HEK293 (cell line): ENCODE data around the gene ACAA2.
"Not testable (repeated sequence)": the region's sequence is repeated elsewhere in the genome, so short reads cannot be mapped to it uniquely, and the experiment has no call there.

Source experiments
- CTCF ChIA-PET: fragments of 350-600 bp; formaldehyde crosslinking; extraction: SDS; loops from one replicate; lab custom pipeline; 2021; ENCODE audit warnings: antibody characterized with exemption; lab: Yijun Ruan, JAX
- POLR2A ChIA-PET: fragments of 300-600 bp; formaldehyde crosslinking; extraction: SDS; loops from one replicate; lab custom pipeline; 2020; ENCODE audit warnings: antibody characterized with exemption, inconsistent platforms; lab: Yijun Ruan, JAX
- H3K27ac ChIP-seq: fragments of 200-500 bp; sonication (Bioruptor generic); 2 replicates; pipeline ENCODE4 v1.5.1; 2014; ENCODE audit warnings: low read depth, low read length, control low read depth, inconsistent platforms; ENCODE audit errors: extremely low read depth
- H3K36me3 ChIP-seq, 2 experiments: fragments of 200-500 bp in 1 of 2; sonication (Bioruptor generic) in 1 of 2; 1 replicate in 1 of 2; 2 replicates in 1 of 2; pipeline ENCODE4 v1.5.1; 2014 to 2017; ENCODE audit warnings: inconsistent platforms in 2 of 2, low read length in 2 of 2; ENCODE audit not compliant: control insufficient read depth in 2 of 2, insufficient read depth in 1 of 2
- H3K4me1 ChIP-seq: fragments of 200-500 bp; sonication (Bioruptor generic); 2 replicates; pipeline ENCODE4 v1.5.1; 2014; ENCODE audit warnings: mild to moderate bottlenecking, low read length, inconsistent platforms; ENCODE audit not compliant: control insufficient read depth, insufficient read depth
- H3K4me3 ChIP-seq: 2 replicates; pipeline ENCODE4 v1.5.1; 2011; ENCODE audit warnings: low read depth, mild to moderate bottlenecking, control low read depth, low read length, moderate library complexity
- H3K9me3 ChIP-seq: fragments of 200-500 bp; sonication (Bioruptor generic); 2 replicates; pipeline ENCODE4 v1.5.1; 2014; ENCODE audit warnings: low read depth, low read length, inconsistent platforms; ENCODE audit not compliant: control insufficient read depth, insufficient read depth
- HOXD13 ChIP-seq: sonication (generic); formaldehyde crosslinking; IDR thresholded peaks from 2 replicates; pipeline ENCODE4 v1.8.0; 2022; ENCODE audit warnings: missing genetic modification reagents, borderline replicate concordance
- WT1 ChIP-seq: fragments of 450-650 bp; formaldehyde crosslinking; IDR thresholded peaks from 2 replicates; pipeline ENCODE4 v1.5.1; 2016; ENCODE audit warnings: missing biosample characterization, missing genetic modification characterization
- YY2 ChIP-seq: fragments of 450-650 bp; formaldehyde crosslinking; IDR thresholded peaks from 2 replicates; pipeline ENCODE4 v1.5.1; 2016; ENCODE audit warnings: missing biosample characterization, missing genetic modification characterization
- ZNF157 ChIP-seq: fragments of 450-650 bp; formaldehyde crosslinking; IDR thresholded peaks from 2 replicates; pipeline ENCODE4 v1.5.1; 2016; ENCODE audit warnings: missing biosample characterization, missing genetic modification characterization
- ZNF175 ChIP-seq: fragments of 450-650 bp; formaldehyde crosslinking; IDR thresholded peaks from 2 replicates; pipeline ENCODE4 v1.5.1; 2016; ENCODE audit warnings: missing biosample characterization, missing genetic modification characterization
- ZNF184 ChIP-seq: fragments of 450-650 bp; IDR thresholded peaks from 2 replicates; pipeline ENCODE4 v1.5.1; 2018; ENCODE audit warnings: missing biosample characterization, mild to moderate bottlenecking, missing genetic modification characterization
- ZNF223 ChIP-seq: fragments of 450-650 bp; formaldehyde crosslinking; IDR thresholded peaks from 2 replicates; pipeline ENCODE4 v1.5.1; 2016; ENCODE audit warnings: missing biosample characterization, missing genetic modification characterization
- ZNF266 ChIP-seq: fragments of 450-650 bp; formaldehyde crosslinking; IDR thresholded peaks from 2 replicates; pipeline ENCODE4 v1.5.1; 2016; ENCODE audit warnings: missing biosample characterization, missing genetic modification characterization, low read depth
- ZNF501 ChIP-seq: fragments of 450-650 bp; formaldehyde crosslinking; IDR thresholded peaks from 2 replicates; pipeline ENCODE4 v1.5.1; 2016; ENCODE audit warnings: missing biosample characterization, missing genetic modification characterization
- ZNF514 ChIP-seq: fragments of 450-650 bp; formaldehyde crosslinking; IDR thresholded peaks from 2 replicates; pipeline ENCODE4 v1.5.1; 2016; ENCODE audit warnings: missing biosample characterization, missing genetic modification characterization
- ZNF530 ChIP-seq: fragments of 450-650 bp; formaldehyde crosslinking; IDR thresholded peaks from 2 replicates; pipeline ENCODE4 v1.5.1; 2016; ENCODE audit warnings: low read depth, missing biosample characterization, missing genetic modification characterization
- ZNF670 ChIP-seq: fragments of 450-650 bp; formaldehyde crosslinking; IDR thresholded peaks from 2 replicates; pipeline ENCODE4 v1.5.1; 2016; ENCODE audit warnings: missing biosample characterization, missing genetic modification characterization, low read depth
- ZNF701 ChIP-seq: fragments of 450-650 bp; formaldehyde crosslinking; IDR thresholded peaks from 2 replicates; pipeline ENCODE4 v1.5.1; 2016; ENCODE audit warnings: missing biosample characterization, missing genetic modification characterization
- TF ChIP-seq, protein P1 (sequence below): fragments of 450-650 bp; formaldehyde crosslinking; IDR thresholded peaks from 2 replicates; pipeline ENCODE4 v1.5.1; 2016; ENCODE audit warnings: missing biosample characterization, missing genetic modification characterization
- TF ChIP-seq, protein P2 (sequence below): fragments of 450-650 bp; formaldehyde crosslinking; IDR thresholded peaks from 2 replicates; pipeline ENCODE4 v1.5.1; 2016; ENCODE audit warnings: missing biosample characterization, missing genetic modification characterization
- TF ChIP-seq, protein P3 (sequence below): fragments of 450-650 bp; formaldehyde crosslinking; IDR thresholded peaks from 2 replicates; pipeline ENCODE4 v1.5.1; 2017; ENCODE audit warnings: missing biosample characterization, missing genetic modification characterization
- TF ChIP-seq, protein P4 (sequence below): fragments of 450-650 bp; formaldehyde crosslinking; IDR thresholded peaks from 2 replicates; pipeline ENCODE4 v1.5.1; 2016; ENCODE audit warnings: missing biosample characterization, missing genetic modification characterization

ACAA2 gene

DNA sequence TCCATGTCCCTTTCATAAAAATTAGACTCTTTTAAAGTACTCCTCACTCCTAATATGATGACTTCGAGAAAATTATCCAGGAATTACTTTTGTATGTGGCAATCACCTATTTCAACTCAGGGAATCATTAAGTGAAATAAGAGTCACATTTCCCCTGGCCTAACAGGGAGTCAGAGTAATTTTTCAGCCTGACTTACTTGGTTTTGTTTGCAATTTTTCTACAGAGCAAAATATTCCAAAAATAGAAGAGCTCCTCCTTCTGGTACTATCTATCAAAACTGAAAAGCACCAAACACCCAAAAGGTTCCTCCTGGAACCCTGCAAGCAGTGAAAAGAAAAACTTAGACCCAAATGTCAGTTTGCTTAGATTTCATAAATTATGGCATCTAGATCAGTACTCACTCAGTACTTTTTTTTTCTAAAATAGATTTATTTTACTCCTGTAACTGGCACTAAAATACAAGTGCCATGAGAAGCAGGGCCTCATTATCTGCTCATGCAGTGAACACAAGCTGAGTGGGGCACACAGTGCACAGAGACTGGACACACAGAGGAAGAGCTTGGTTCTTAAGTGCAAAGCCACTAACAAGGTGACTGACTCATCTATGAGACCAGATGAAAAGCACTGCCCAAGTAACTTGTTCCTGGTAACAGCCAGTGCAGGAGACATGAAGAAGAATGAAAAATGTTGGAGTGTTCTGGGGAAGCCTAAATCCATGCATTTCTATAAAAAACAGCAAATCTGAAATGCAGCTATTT, 28.7 kb downstream of the ACAA2 start:
- POLR2A ChIA-PET, result interaction anchor here (0.6 to 0.7 kb wide), 2 partner anchors 298 to 321 kb away, joined by 3 to 7 read pairs; partner anchors contain the start of gene C18orf32
- no peak overlapping the region for H3K27ac ChIP-seq
- H3K36me3 ChIP-seq, result peaks cover 25 to 65% of the 10 kb centered on the region in 2 experiments
- CTCF ChIA-PET, result interaction anchor here (1.0 to 2.9 kb wide), 8 partner anchors 12 to 274 kb away, joined by 3 to 14 read pairs (median 4); no protein-coding TSS in a partner anchor
- H3K9me3 ChIP-seq, result no peaks in the 10 kb centered on the region
- no peaks in the 10 kb centered on the region for H3K4me1 ChIP-seq
- no peak overlapping the region for H3K4me3 ChIP-seq
- TF ChIP-seq ZNF157 (tag by site-specific recombination) (no peak), ZNF223 (tag by site-specific recombination) (no peak), HOXD13 (CRISPR knock-in tag) (no peak), ZNF670 (no peak), ZNF175 (tag by site-specific recombination) (no peak), ZNF501 (tag by site-specific recombination) (no peak), ZNF266 (tag by site-specific recombination) (no peak)

DNA sequence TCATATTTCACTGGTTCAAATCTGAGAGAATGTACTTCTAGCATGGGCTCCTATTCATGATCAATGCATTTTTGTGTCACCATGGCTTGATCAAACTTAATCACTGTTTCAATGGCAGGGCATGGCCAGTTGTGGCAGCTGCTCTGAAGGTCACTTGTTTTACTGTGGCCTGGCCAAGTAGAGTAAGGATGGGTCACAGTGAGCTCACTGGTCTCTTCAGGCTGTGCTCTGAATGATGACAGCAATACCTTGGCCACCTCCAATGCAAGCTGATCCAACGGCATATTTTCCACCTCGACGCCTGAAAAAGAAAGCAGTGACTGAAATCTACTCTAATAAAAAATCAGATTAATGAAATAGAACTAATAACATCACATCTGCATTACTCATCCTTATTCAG, 29.7 kb downstream of the ACAA2 start:
- not testable (repeated sequence) for H3K9me3 ChIP-seq, H3K27ac ChIP-seq, H3K4me3 ChIP-seq, H3K4me1 ChIP-seq
- POLR2A ChIA-PET, result interaction anchor here (0.6 kb wide), 1 partner anchor 320 kb away, joined by 7 read pairs; no protein-coding TSS in a partner anchor
- peaks cover 18 to 55% of the 10 kb centered on the region in 2 experiments for H3K36me3 ChIP-seq
- CTCF ChIA-PET, result interaction anchor here (0.6 to 2.9 kb wide), 8 partner anchors 15 to 827 kb away, joined by 3 to 14 read pairs (median 4); no protein-coding TSS in a partner anchor

DNA sequence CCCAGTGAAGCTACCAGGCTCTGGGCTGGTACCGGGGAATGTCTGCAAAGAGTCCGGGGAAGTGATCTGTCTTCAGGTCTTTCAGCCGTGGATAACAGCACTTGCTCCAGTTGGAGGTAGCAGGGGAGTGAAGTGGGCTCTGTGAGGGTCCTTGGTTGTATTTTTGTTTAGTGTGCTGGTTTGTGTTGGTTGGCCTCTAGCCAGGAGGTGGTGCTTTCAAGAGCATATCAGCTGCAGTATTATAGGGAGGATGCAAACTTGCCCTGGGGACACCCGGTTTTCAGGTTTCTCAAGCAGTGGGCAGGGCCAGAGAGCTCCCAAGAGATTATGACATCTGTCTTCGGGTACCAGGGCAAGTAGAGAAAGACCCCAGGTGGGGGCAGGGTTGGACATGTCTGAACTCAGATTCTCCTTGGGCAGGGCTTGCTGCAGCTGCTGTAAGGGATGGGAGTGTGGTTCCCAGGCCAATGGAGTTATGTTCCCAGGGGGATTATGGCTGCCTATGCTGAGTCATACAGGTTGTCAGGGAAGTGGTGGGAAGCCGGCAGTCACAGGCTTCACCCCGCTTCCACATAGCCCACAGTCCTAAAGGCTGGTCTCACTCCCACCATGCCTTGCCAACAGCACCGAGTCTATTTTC, 34.4 kb downstream of the ACAA2 start:
- Histone ChIP-seq H3K27ac (peak overlapping the region; percentile 24; the same call in 1 of the 2 replicates), H3K36me3 (peaks cover 12 to 20% of the 10 kb centered on the region in 2 experiments), H3K4me1 (peaks cover 6% of the 10 kb centered on the region), H3K9me3 (no peaks in the 10 kb centered on the region), H3K4me3 (no peak overlapping the region)
- ChIA-PET CTCF (interaction anchor here (0.7 to 2.8 kb wide), 2 partner anchors 12 to 79 kb away, joined by 3 to 9 read pairs; no protein-coding TSS in a partner anchor), POLR2A (no interaction called here)
- TF ChIP-seq, protein P1, sequence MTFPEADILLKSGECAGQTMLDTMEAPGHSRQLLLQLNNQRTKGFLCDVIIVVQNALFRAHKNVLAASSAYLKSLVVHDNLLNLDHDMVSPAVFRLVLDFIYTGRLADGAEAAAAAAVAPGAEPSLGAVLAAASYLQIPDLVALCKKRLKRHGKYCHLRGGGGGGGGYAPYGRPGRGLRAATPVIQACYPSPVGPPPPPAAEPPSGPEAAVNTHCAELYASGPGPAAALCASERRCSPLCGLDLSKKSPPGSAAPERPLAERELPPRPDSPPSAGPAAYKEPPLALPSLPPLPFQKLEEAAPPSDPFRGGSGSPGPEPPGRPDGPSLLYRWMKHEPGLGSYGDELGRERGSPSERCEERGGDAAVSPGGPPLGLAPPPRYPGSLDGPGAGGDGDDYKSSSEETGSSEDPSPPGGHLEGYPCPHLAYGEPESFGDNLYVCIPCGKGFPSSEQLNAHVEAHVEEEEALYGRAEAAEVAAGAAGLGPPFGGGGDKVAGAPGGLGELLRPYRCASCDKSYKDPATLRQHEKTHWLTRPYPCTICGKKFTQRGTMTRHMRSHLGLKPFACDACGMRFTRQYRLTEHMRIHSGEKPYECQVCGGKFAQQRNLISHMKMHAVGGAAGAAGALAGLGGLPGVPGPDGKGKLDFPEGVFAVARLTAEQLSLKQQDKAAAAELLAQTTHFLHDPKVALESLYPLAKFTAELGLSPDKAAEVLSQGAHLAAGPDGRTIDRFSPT (tag by site-specific recombination), result no peak
- TF ChIP-seq YY2 (tag by site-specific recombination) (peak; percentile 54), WT1 (peak; percentile 51; the same call in 1 of the 2 replicates), ZNF530 (tag by site-specific recombination) (no peak), ZNF701 (tag by site-specific recombination) (no peak)

DNA sequence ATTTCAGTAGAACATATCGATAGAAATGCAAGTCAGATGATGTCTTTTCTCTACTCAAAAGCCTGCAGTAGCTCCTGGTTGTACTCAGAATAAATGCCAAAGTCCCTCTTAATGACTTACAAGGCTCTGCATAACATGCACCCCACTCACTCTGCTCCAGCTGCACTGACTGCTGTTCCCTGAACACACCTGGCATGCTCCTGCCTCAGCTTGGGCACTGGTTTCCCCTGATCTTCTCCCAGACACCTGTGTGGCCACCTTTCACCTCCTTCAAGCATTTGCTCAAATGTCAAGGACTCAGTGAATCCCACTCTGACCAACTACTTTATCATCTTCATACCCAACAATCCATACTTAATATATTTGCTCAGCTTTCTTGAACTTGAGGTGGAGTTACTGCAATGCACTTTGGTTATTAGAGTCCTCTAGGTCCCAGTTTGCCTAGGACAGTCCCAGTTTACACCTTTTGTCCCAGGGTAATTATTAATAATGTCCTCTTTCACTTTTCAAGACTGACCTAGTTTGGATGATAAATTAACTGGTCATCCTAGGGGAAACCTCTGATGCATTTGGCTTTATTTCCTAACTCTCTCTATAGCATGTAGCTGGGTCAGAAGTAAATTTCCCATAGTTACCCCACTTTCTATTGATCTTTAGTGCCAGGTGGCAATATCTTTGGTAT, 44.1 kb downstream of the ACAA2 start:
- Histone ChIP-seq H3K36me3 (no peaks in the 10 kb centered on the region), H3K27ac (no peak overlapping the region), H3K4me3 (no peak overlapping the region), H3K4me1 (no peaks in the 10 kb centered on the region), H3K9me3 (no peaks in the 10 kb centered on the region)
- ChIA-PET POLR2A (interaction anchor here (0.7 kb wide), 1 partner anchor 10 kb away, joined by 3 read pairs; no protein-coding TSS in a partner anchor), CTCF (interaction anchor here (0.9 to 5.7 kb wide), 12 partner anchors 8 to 287 kb away, joined by 3 to 41 read pairs (median 4); partner anchors contain the start of gene LIPG)
- no peak for TF ChIP-seq ZNF266 (tag by site-specific recombination)
- TF ChIP-seq, protein P2, sequence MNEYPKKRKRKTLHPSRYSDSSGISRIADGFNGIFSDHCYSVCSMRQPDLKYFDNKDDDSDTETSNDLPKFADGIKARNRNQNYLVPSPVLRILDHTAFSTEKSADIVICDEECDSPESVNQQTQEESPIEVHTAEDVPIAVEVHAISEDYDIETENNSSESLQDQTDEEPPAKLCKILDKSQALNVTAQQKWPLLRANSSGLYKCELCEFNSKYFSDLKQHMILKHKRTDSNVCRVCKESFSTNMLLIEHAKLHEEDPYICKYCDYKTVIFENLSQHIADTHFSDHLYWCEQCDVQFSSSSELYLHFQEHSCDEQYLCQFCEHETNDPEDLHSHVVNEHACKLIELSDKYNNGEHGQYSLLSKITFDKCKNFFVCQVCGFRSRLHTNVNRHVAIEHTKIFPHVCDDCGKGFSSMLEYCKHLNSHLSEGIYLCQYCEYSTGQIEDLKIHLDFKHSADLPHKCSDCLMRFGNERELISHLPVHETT (tag by site-specific recombination), result no peak
- TF ChIP-seq, protein P3, sequence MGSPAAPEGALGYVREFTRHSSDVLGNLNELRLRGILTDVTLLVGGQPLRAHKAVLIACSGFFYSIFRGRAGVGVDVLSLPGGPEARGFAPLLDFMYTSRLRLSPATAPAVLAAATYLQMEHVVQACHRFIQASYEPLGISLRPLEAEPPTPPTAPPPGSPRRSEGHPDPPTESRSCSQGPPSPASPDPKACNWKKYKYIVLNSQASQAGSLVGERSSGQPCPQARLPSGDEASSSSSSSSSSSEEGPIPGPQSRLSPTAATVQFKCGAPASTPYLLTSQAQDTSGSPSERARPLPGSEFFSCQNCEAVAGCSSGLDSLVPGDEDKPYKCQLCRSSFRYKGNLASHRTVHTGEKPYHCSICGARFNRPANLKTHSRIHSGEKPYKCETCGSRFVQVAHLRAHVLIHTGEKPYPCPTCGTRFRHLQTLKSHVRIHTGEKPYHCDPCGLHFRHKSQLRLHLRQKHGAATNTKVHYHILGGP (tag by site-specific recombination), result no peak
- no peak for TF ChIP-seq ZNF184 (tag by site-specific recombination)
- TF ChIP-seq ZNF514 (tag by site-specific recombination), result no peak
- TF ChIP-seq, protein P4, sequence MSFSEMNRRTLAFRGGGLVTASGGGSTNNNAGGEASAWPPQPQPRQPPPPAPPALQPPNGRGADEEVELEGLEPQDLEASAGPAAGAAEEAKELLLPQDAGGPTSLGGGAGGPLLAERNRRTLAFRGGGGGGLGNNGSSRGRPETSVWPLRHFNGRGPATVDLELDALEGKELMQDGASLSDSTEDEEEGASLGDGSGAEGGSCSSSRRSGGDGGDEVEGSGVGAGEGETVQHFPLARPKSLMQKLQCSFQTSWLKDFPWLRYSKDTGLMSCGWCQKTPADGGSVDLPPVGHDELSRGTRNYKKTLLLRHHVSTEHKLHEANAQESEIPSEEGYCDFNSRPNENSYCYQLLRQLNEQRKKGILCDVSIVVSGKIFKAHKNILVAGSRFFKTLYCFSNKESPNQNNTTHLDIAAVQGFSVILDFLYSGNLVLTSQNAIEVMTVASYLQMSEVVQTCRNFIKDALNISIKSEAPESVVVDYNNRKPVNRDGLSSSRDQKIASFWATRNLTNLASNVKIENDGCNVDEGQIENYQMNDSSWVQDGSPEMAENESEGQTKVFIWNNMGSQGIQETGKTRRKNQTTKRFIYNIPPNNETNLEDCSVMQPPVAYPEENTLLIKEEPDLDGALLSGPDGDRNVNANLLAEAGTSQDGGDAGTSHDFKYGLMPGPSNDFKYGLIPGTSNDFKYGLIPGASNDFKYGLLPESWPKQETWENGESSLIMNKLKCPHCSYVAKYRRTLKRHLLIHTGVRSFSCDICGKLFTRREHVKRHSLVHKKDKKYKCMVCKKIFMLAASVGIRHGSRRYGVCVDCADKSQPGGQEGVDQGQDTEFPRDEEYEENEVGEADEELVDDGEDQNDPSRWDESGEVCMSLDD, result no peak
